Posterior cingulate gyrus (tissue), 11 donors: ENCODE measurements around the gene RXYLT1.
A peak's percentile ranks its signal among the peaks of the same experiment; 100 is the strongest.
"Not testable (repeated sequence)": the region's sequence is repeated elsewhere in the genome, so short reads cannot be mapped to it uniquely, and the experiment has no call there.

Source experiments
- DNase-seq, 10 donors: peaks; one replicate each; pipeline versions ENCODE4 v3.0.0 to v3.0.0-alpha.2; 2020 to 2021; ENCODE audit warnings: mixed read lengths in 3 of 10
- intact Hi-C: fragments of 100-400 bp; cut with DNase I; formaldehyde crosslinking; loops from one replicate; pipeline ENCODE4 v1.15.1; 2023

Gene RXYLT1

GRCh38 chr12:63842750-63843149 lies 63.0 kb downstream of the RXYLT1 start:
- intact Hi-C loops, result loop anchor here (2.0 to 10.0 kb wide), 4 partner anchors 102 to 560 kb away; partner anchors contain the start of gene XPOT
- DNase-seq, result not testable (repeated sequence)

- intact Hi-C loops, result loop anchor here (2.0 to 10.0 kb wide), 4 partner anchors 102 to 559 kb away; partner anchors contain the start of gene XPOT
- DNase-seq, result no peak
These were observed 63.6 kb downstream of the RXYLT1 start for GRCh38 chr12:63843254-63843720.

- intact Hi-C loops, result loop anchor here (1.0 to 10.0 kb wide), 5 partner anchors 101 to 558 kb away; partner anchors contain the start of gene XPOT
- peak; percentile 83 to 98 (median 88) for DNase-seq
These were observed 64.1 kb downstream of the RXYLT1 start for GRCh38 chr12:63843721-63844390.

- intact Hi-C loops, result loop anchor here (1.0 to 10.0 kb wide), 4 partner anchors 100 to 558 kb away; partner anchors contain the start of gene XPOT
- DNase-seq, result peak in 9 of 10 donors; percentile 41 to 92 (median 54)
These were observed 65.0 kb downstream of the RXYLT1 start, which contains the start of gene SRGAP1 for GRCh38 chr12:63844391-63845341. Gene SRGAP1 (plus strand): TSS chr12:63844700. CDS start chr12:63844817, 117 bp downstream.

GRCh38 chr12:63845726-63846125 lies 66.0 kb downstream of the RXYLT1 start:
- intact Hi-C loops, result loop anchor here (10.0 kb wide), 2 partner anchors 99 to 239 kb away; no protein-coding TSS in a partner anchor
- no peak for DNase-seq

- peak in 1 of 10 donors; percentile 49 for DNase-seq
- intact Hi-C loops, result loop anchor here (10.0 kb wide), 2 partner anchors 98 to 238 kb away; no protein-coding TSS in a partner anchor
These were observed 66.7 kb downstream of the RXYLT1 start for GRCh38 chr12:63846238-63846967.

GRCh38 chr12:63848450-63848849 lies 68.7 kb downstream of the RXYLT1 start:
- intact Hi-C loops, result loop anchor here (10.0 kb wide), 2 partner anchors 96 to 236 kb away; no protein-coding TSS in a partner anchor
- DNase-seq, result no peak

GRCh38 chr12:63849106-63849620 lies 69.5 kb downstream of the RXYLT1 start:
- no peak for DNase-seq
- intact Hi-C loops, result loop anchor here (10.0 kb wide), 2 partner anchors 96 to 236 kb away; no protein-coding TSS in a partner anchor

GRCh38 chr12:63849641-63850040 lies 69.9 kb downstream of the RXYLT1 start:
- intact Hi-C loops, result loop anchor here (10.0 kb wide), 2 partner anchors 95 to 235 kb away; no protein-coding TSS in a partner anchor
- no peak for DNase-seq

GRCh38 chr12:63853978-63854377 lies 74.3 kb downstream of the RXYLT1 start:
- DNase-seq, result no peak
- intact Hi-C loops, result no loop called here

- intact Hi-C loops, result no loop called here
- no peak for DNase-seq
These were observed 75.6 kb downstream of the RXYLT1 start for GRCh38 chr12:63855299-63855698.

- intact Hi-C loops, result no loop called here
- DNase-seq, result no peak
These were observed 78.3 kb downstream of the RXYLT1 start for GRCh38 chr12:63857771-63858670.
